WTC11 (cell line): ENCODE results near the gene SPTLC3. TPM values are rescaled to one million over a fixed set of nuclear protein-coding genes. Genes with fewer than 3 reads are reported as not detected.

Experiments used
- ATAC-seq: fragments of 200-7000 bp; cut with Tn5 transposase; 2 replicates; pipeline ENCODE4 v1.10.0; 2021; ENCODE audit warnings: mild to moderate bottlenecking, moderate library complexity
- CTCF ChIA-PET: fragments of 300-600 bp; sonication (Branson Sonifier 250); formaldehyde crosslinking; loops from one replicate; lab custom pipeline; 2021; ENCODE audit warnings: antibody characterized with exemption; lab: Charles Lee
- POLR2A ChIA-PET: fragments of 350-600 bp; sonication (Branson Sonifier 250); formaldehyde crosslinking; loops from one replicate; lab custom pipeline; 2021; ENCODE audit warnings: antibody characterized with exemption; lab: Charles Lee
- DNase-seq: peaks from one replicate; pipeline ENCODE4 v3.0.0; 2021; ENCODE audit warnings: low spot score
- H3K27ac Mint-ChIP-seq: 2 replicates; pipeline ENCODE4 v1.8.0; 2021; ENCODE audit warnings: mixed read lengths
- H3K27me3 Mint-ChIP-seq: 2 replicates; pipeline ENCODE4 v1.8.0; 2021; ENCODE audit warnings: low read depth, mild to moderate bottlenecking, moderate library complexity, mixed read lengths
- H3K36me3 Mint-ChIP-seq: 2 replicates; pipeline ENCODE4 v1.8.0; 2021; ENCODE audit warnings: mixed read lengths
- H3K4me1 Mint-ChIP-seq: 2 replicates; pipeline ENCODE4 v1.8.0; 2022; ENCODE audit warnings: mixed read lengths
- H3K4me3 Mint-ChIP-seq: 2 replicates; pipeline ENCODE4 v1.8.0; 2021; ENCODE audit warnings: mild to moderate bottlenecking, moderate library complexity, mixed read lengths
- H3K9me3 Mint-ChIP-seq: 2 replicates; pipeline ENCODE4 v1.8.0; 2021; ENCODE audit warnings: mixed read lengths
- ATF1 ChIP-seq: sonication (generic); formaldehyde crosslinking; IDR thresholded peaks from 2 replicates; pipeline ENCODE4 v1.8.1; 2023; ENCODE audit warnings: mild to moderate bottlenecking, moderate library complexity, missing genetic modification reagents
- CBFB ChIP-seq: sonication (generic); formaldehyde crosslinking; IDR thresholded peaks from 2 replicates; pipeline ENCODE4 v1.8.1; 2022; ENCODE audit warnings: mild to moderate bottlenecking, low read depth, missing genetic modification reagents
- CREB1 ChIP-seq: sonication (generic); formaldehyde crosslinking; IDR thresholded peaks from 2 replicates; pipeline ENCODE4 v1.8.0; 2023; ENCODE audit warnings: mild to moderate bottlenecking, missing genetic modification reagents
- FOXJ3 ChIP-seq: sonication (generic); formaldehyde crosslinking; IDR thresholded peaks from 2 replicates; pipeline ENCODE4 v1.9.0; 2021; ENCODE audit warnings: missing genetic modification reagents, mild to moderate bottlenecking, borderline replicate concordance
- FOXK1 ChIP-seq: sonication (generic); formaldehyde crosslinking; IDR thresholded peaks from 2 replicates; pipeline ENCODE4 v1.8.0; 2022; ENCODE audit warnings: mild to moderate bottlenecking, moderate library complexity, missing genetic modification reagents
- HMGA2 ChIP-seq: fragments of 250-450 bp; sonication (Bioruptor Pico); IDR thresholded peaks from 2 replicates; pipeline ENCODE4 v1.4.0; 2021; ENCODE audit warnings: mild to moderate bottlenecking, moderate library complexity
- NR2C2 ChIP-seq: sonication (generic); formaldehyde crosslinking; IDR thresholded peaks from 2 replicates; pipeline ENCODE4 v1.8.0; 2022; ENCODE audit warnings: mild to moderate bottlenecking, missing genetic modification reagents
- RELA ChIP-seq: sonication (generic); formaldehyde crosslinking; IDR thresholded peaks from 2 replicates; pipeline ENCODE4 v1.8.1; 2022; ENCODE audit warnings: missing genetic modification reagents, mild to moderate bottlenecking, borderline replicate concordance
- TCF7 ChIP-seq: sonication (generic); formaldehyde crosslinking; IDR thresholded peaks from 2 replicates; pipeline ENCODE4 v1.8.0; 2022; ENCODE audit warnings: mild to moderate bottlenecking, low read depth, missing genetic modification reagents, moderate library complexity
- ZNF232 ChIP-seq: sonication (generic); formaldehyde crosslinking; IDR thresholded peaks from 2 replicates; pipeline ENCODE4 v1.8.0; 2022; ENCODE audit warnings: mild to moderate bottlenecking, missing genetic modification reagents
- ZNF671 ChIP-seq: fragments of 250-450 bp; sonication (Bioruptor Pico); IDR thresholded peaks from 2 replicates; pipeline ENCODE4 v1.8.0; 2021; ENCODE audit warnings: mild to moderate bottlenecking
- total RNA-seq: library from RNA; stranded (reverse); gene quantifications from 3 replicates; pipeline ENCODE4 v1.2.3, GENCODE V29; 2021
- TF ChIP-seq, protein P1 (sequence below): sonication (generic); formaldehyde crosslinking; IDR thresholded peaks from 2 replicates; pipeline ENCODE4 v1.8.0; 2022; ENCODE audit warnings: mild to moderate bottlenecking, missing genetic modification reagents
- TF ChIP-seq, protein P2 (sequence below): sonication (generic); formaldehyde crosslinking; IDR thresholded peaks from 2 replicates; pipeline ENCODE4 v1.8.1; 2022; ENCODE audit warnings: missing genetic modification reagents, borderline replicate concordance
- TF ChIP-seq, protein P3 (sequence below): sonication (generic); formaldehyde crosslinking; IDR thresholded peaks from 2 replicates; pipeline ENCODE4 v1.8.0; 2022; ENCODE audit warnings: missing genetic modification reagents
- TF ChIP-seq, protein P4 (sequence below): sonication (generic); formaldehyde crosslinking; IDR thresholded peaks from 2 replicates; pipeline ENCODE4 v1.8.0; 2023; ENCODE audit warnings: missing genetic modification reagents
- TF ChIP-seq, protein P5 (sequence below): fragments of 250-450 bp; sonication (Bioruptor Pico); IDR thresholded peaks from 2 replicates; pipeline ENCODE4 v2.1.2; 2022; ENCODE audit warnings: mild to moderate bottlenecking, moderate library complexity
- TF ChIP-seq, protein P6 (sequence below): sonication (generic); formaldehyde crosslinking; IDR thresholded peaks from 2 replicates; pipeline ENCODE4 v1.8.1; 2023; ENCODE audit warnings: mild to moderate bottlenecking, missing genetic modification reagents, moderate library complexity
- TF ChIP-seq, protein P7 (sequence below): fragments of 250-450 bp; sonication (Bioruptor Pico); IDR thresholded peaks from 2 replicates; pipeline ENCODE4 v1.9.0; 2021; ENCODE audit warnings: mild to moderate bottlenecking, borderline replicate concordance

SPTLC3 gene
- total RNA-seq, 1 experiment from 2014 or later: 0.13 TPM

DNA sequence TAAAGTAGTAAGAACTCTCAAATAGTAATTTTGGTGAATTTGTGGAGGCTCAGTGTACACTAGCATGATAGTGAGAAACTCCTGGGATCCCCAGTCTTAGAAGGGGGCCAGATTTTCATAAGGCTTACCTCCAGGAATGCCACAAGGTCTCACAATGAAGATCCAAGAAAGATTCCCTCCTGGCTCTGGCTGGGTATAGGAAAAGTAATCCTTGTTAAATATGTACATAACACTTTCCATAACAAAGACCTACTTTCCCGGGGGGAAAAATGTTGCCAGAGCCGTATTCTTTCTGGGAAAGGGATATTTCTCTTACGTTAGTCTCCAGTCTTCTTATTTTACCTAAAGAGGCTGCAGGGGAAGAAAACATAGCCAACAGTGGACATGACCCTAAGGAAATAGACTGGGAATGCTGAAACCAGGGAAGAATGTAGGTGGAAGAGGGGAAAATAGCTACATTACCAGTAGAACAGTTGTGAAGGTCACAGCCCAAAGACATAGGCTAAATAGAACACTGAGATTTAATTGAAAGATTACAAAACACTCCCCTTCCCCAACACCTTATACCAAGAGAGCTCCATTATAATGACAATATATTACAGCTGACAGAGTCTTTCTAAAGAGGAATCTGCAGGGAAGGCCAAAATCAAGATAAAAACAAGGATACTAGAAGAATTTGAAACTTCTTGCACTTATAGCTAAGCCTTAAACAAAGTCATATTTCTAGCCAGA, 177.4 kb downstream of the SPTLC3 start:
- POLR2A ChIA-PET: no interaction called here
- CTCF ChIA-PET: interaction anchor here (1.1 kb wide), 1 partner anchor 361 kb away, joined by 5 read pairs; no protein-coding TSS in a partner anchor
- Mint-ChIP-seq H3K4me1 (peaks cover 40% of the 10 kb centered on the region), H3K27ac (peak overlapping the region; percentile 86), H3K4me3 (no peak overlapping the region; the same call in 1 of the 2 replicates), H3K27me3 (no peaks in the 10 kb centered on the region)
- no peak for DNase-seq
- TF ChIP-seq, protein P1, sequence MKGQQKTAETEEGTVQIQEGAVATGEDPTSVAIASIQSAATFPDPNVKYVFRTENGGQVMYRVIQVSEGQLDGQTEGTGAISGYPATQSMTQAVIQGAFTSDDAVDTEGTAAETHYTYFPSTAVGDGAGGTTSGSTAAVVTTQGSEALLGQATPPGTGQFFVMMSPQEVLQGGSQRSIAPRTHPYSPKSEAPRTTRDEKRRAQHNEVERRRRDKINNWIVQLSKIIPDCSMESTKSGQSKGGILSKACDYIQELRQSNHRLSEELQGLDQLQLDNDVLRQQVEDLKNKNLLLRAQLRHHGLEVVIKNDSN (CRISPR knock-in tag): no peak
- no peak for TF ChIP-seq HMGA2 (CRISPR knock-in tag)
- TF ChIP-seq ZNF232: no peak
- TF ChIP-seq, all 79 proteins: peak for 0
- ATAC-seq: peak; percentile 70
- Mint-ChIP-seq H3K9me3 (peaks cover 6% of the 10 kb centered on the region), H3K36me3 (peaks cover 6% of the 10 kb centered on the region; the same call in 1 of the 2 replicates)

DNA sequence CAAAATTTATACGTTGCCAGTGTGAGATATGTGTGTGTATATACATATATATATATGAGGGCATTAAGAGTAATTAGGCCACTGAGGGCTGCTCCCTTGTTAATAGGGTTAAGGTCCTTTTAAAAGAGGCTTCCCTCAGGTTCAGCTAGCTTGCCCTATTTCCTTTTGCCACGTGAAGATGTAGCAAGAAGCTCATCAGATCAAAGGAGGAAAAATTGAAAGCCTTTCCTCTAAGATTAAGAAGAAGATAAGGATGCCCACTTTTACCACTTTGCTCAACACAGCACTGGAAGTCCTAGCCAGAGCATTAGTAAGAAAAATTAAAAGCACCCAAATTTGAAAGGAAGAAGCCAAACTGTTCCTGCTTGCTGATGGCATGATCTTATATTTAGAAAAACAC, 179.1 kb downstream of the SPTLC3 start:
- no peak for DNase-seq

More for the DNA sequence above, 179.1 kb downstream of the SPTLC3 start:
- CTCF ChIA-PET: no interaction called here
- H3K4me3 Mint-ChIP-seq: no peak overlapping the region
- POLR2A ChIA-PET: no interaction called here
- TF ChIP-seq, protein P2, sequence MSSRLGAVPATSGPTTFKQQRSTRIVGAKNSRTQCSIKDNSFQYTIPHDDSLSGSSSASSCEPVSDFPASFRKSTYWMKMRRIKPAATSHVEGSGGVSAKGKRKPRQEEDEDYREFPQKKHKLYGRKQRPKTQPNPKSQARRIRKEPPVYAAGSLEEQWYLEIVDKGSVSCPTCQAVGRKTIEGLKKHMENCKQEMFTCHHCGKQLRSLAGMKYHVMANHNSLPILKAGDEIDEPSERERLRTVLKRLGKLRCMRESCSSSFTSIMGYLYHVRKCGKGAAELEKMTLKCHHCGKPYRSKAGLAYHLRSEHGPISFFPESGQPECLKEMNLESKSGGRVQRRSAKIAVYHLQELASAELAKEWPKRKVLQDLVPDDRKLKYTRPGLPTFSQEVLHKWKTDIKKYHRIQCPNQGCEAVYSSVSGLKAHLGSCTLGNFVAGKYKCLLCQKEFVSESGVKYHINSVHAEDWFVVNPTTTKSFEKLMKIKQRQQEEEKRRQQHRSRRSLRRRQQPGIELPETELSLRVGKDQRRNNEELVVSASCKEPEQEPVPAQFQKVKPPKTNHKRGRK: no peak
- TF ChIP-seq CBFB (CRISPR knock-in tag) (no peak), RELA (no peak), NR2C2 (CRISPR knock-in tag) (no peak), TCF7 (CRISPR knock-in tag) (no peak), CREB1 (CRISPR knock-in tag) (no peak), ATF1 (CRISPR knock-in tag) (no peak), FOXJ3 (no peak), FOXK1 (CRISPR knock-in tag) (no peak), ZNF671 (CRISPR knock-in tag) (no peak)
- TF ChIP-seq, protein P3, sequence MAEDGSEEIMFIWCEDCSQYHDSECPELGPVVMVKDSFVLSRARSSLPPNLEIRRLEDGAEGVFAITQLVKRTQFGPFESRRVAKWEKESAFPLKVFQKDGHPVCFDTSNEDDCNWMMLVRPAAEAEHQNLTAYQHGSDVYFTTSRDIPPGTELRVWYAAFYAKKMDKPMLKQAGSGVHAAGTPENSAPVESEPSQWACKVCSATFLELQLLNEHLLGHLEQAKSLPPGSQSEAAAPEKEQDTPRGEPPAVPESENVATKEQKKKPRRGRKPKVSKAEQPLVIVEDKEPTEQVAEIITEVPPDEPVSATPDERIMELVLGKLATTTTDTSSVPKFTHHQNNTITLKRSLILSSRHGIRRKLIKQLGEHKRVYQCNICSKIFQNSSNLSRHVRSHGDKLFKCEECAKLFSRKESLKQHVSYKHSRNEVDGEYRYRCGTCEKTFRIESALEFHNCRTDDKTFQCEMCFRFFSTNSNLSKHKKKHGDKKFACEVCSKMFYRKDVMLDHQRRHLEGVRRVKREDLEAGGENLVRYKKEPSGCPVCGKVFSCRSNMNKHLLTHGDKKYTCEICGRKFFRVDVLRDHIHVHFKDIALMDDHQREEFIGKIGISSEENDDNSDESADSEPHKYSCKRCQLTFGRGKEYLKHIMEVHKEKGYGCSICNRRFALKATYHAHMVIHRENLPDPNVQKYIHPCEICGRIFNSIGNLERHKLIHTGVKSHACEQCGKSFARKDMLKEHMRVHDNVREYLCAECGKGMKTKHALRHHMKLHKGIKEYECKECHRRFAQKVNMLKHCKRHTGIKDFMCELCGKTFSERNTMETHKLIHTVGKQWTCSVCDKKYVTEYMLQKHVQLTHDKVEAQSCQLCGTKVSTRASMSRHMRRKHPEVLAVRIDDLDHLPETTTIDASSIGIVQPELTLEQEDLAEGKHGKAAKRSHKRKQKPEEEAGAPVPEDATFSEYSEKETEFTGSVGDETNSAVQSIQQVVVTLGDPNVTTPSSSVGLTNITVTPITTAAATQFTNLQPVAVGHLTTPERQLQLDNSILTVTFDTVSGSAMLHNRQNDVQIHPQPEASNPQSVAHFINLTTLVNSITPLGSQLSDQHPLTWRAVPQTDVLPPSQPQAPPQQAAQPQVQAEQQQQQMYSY (CRISPR knock-in tag): no peak
- TF ChIP-seq, protein P4, sequence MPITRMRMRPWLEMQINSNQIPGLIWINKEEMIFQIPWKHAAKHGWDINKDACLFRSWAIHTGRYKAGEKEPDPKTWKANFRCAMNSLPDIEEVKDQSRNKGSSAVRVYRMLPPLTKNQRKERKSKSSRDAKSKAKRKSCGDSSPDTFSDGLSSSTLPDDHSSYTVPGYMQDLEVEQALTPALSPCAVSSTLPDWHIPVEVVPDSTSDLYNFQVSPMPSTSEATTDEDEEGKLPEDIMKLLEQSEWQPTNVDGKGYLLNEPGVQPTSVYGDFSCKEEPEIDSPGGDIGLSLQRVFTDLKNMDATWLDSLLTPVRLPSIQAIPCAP (CRISPR knock-in tag): no peak
- TF ChIP-seq, protein P5, sequence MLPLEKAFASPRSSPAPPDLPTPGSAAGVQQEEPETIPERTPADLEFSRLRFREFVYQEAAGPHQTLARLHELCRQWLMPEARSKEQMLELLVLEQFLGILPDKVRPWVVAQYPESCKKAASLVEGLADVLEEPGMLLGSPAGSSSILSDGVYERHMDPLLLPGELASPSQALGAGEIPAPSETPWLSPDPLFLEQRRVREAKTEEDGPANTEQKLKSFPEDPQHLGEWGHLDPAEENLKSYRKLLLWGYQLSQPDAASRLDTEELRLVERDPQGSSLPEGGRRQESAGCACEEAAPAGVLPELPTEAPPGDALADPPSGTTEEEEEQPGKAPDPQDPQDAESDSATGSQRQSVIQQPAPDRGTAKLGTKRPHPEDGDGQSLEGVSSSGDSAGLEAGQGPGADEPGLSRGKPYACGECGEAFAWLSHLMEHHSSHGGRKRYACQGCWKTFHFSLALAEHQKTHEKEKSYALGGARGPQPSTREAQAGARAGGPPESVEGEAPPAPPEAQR (CRISPR knock-in tag): no peak
- TF ChIP-seq, protein P6, sequence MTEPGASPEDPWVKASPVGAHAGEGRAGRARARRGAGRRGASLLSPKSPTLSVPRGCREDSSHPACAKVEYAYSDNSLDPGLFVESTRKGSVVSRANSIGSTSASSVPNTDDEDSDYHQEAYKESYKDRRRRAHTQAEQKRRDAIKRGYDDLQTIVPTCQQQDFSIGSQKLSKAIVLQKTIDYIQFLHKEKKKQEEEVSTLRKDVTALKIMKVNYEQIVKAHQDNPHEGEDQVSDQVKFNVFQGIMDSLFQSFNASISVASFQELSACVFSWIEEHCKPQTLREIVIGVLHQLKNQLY (CRISPR knock-in tag): no peak
- TF ChIP-seq, protein P7, sequence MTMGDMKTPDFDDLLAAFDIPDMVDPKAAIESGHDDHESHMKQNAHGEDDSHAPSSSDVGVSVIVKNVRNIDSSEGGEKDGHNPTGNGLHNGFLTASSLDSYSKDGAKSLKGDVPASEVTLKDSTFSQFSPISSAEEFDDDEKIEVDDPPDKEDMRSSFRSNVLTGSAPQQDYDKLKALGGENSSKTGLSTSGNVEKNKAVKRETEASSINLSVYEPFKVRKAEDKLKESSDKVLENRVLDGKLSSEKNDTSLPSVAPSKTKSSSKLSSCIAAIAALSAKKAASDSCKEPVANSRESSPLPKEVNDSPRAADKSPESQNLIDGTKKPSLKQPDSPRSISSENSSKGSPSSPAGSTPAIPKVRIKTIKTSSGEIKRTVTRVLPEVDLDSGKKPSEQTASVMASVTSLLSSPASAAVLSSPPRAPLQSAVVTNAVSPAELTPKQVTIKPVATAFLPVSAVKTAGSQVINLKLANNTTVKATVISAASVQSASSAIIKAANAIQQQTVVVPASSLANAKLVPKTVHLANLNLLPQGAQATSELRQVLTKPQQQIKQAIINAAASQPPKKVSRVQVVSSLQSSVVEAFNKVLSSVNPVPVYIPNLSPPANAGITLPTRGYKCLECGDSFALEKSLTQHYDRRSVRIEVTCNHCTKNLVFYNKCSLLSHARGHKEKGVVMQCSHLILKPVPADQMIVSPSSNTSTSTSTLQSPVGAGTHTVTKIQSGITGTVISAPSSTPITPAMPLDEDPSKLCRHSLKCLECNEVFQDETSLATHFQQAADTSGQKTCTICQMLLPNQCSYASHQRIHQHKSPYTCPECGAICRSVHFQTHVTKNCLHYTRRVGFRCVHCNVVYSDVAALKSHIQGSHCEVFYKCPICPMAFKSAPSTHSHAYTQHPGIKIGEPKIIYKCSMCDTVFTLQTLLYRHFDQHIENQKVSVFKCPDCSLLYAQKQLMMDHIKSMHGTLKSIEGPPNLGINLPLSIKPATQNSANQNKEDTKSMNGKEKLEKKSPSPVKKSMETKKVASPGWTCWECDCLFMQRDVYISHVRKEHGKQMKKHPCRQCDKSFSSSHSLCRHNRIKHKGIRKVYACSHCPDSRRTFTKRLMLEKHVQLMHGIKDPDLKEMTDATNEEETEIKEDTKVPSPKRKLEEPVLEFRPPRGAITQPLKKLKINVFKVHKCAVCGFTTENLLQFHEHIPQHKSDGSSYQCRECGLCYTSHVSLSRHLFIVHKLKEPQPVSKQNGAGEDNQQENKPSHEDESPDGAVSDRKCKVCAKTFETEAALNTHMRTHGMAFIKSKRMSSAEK (CRISPR knock-in tag): no peak
- peaks cover 43% of the 10 kb centered on the region for H3K4me1 Mint-ChIP-seq
- peaks cover 6% of the 10 kb centered on the region for H3K9me3 Mint-ChIP-seq
- no peak overlapping the region for H3K27ac Mint-ChIP-seq
- ATAC-seq: no peak
- H3K36me3 Mint-ChIP-seq: peaks cover 6% of the 10 kb centered on the region; the same call in 1 of the 2 replicates
- H3K27me3 Mint-ChIP-seq: no peaks in the 10 kb centered on the region
